Right ventricle myocardium inferior (tissue), 1 donor: ENCODE results near the gene TEX19. TPM values are rescaled to one million over a fixed set of nuclear protein-coding genes. Genes with fewer than 3 reads are reported as not detected.
"Not testable (repeated sequence)": the region's sequence is repeated elsewhere in the genome, so short reads cannot be mapped to it uniquely, and the experiment has no call there.

Experiments used
- ATAC-seq: fragments of 200-7000 bp; cut with Tn5 transposase; one replicate; pipeline ENCODE4 v1.9.1; 2020; ENCODE audit warnings: mild to moderate bottlenecking, moderate library complexity
- DNase-seq: peaks from one replicate; pipeline ENCODE4 v3.0.0; 2021; ENCODE audit errors: missing footprints
- intact Hi-C: fragments of 100-400 bp; cut with DNase I; formaldehyde crosslinking; loops from one replicate; pipeline ENCODE4 v1.11.0; 2022
- total RNA-seq: library from RNA; stranded (reverse); fragmentation: NEBNext Ultra II Directional; extraction: Animal tissue kit (Norgen Biotek cat#: 25700); gene quantifications from one replicate; pipeline ENCODE4 v1.2.1, GENCODE V29; 2021
- donor health status: DM: no; HTN: yes; CAD: no; lungs with severe emphysema.

The TEX19 gene
- total RNA-seq, 1 donor from 2014 or later = not detected

GRCh38 chr17:82370471-82371332 lies 11.7 kb downstream of the TEX19 start:
- DNase-seq (peak; percentile 51), ATAC-seq (no peak)
- intact Hi-C loops = no loop called here

- intact Hi-C loops = no loop called here
- no peak for ATAC-seq
- DNase-seq = no peak
Observed at GRCh38 chr17:82371333-82372248, 12.5 kb downstream of the TEX19 start, which contains the start of gene UTS2R. TSS of gene UTS2R (plus strand) at chr17:82371765. CDS start at chr17:82374325, 2,560 bp downstream.

- intact Hi-C loops = no loop called here
- ATAC-seq (no peak), DNase-seq (peak; percentile 46)
Observed at GRCh38 chr17:82372249-82373071, 13.4 kb downstream of the TEX19 start.

GRCh38 chr17:82373072-82373452 lies 14.0 kb downstream of the TEX19 start:
- intact Hi-C loops, DNase-seq, ATAC-seq: not testable (repeated sequence)

GRCh38 chr17:82373731-82374625 lies 14.9 kb downstream of the TEX19 start:
- DNase-seq = peak; percentile 51
- ATAC-seq = no peak
- intact Hi-C loops = no loop called here

GRCh38 chr17:82374626-82375331 lies 15.7 kb downstream of the TEX19 start:
- ATAC-seq (no peak), DNase-seq (peak; percentile 66)

GRCh38 chr17:82375359-82376041 lies 16.5 kb downstream of the TEX19 start:
- no peak for ATAC-seq
- intact Hi-C loops = no loop called here
- DNase-seq = peak; percentile 46

More at GRCh38 chr17:82374626-82375331, 15.7 kb downstream of the TEX19 start:
- intact Hi-C loops = no loop called here

- intact Hi-C loops = no loop called here
- DNase-seq (peak; percentile 57), ATAC-seq (no peak)
Observed at GRCh38 chr17:82376042-82376730, 17.1 kb downstream of the TEX19 start.

- intact Hi-C loops, ATAC-seq, DNase-seq: not testable (repeated sequence)
Observed at GRCh38 chr17:82377294-82377693, 18.2 kb downstream of the TEX19 start.

- intact Hi-C loops = no loop called here
- ATAC-seq = no peak
- DNase-seq = no peak
Observed at GRCh38 chr17:82377924-82378740, 19.1 kb downstream of the TEX19 start.

- intact Hi-C loops = no loop called here
- no peak for ATAC-seq
- no peak for DNase-seq
Observed at GRCh38 chr17:82378741-82379021, 19.6 kb downstream of the TEX19 start.

GRCh38 chr17:82380860-82381702 lies 22.0 kb downstream of the TEX19 start:
- DNase-seq = no peak
- no peak for ATAC-seq
- intact Hi-C loops = no loop called here

- intact Hi-C loops, ATAC-seq, DNase-seq: not testable (repeated sequence)
Observed at GRCh38 chr17:82381703-82382009, 22.6 kb downstream of the TEX19 start.

GRCh38 chr17:82382220-82382932 lies 23.3 kb downstream of the TEX19 start:
- DNase-seq, intact Hi-C loops, ATAC-seq: not testable (repeated sequence)
